MCF 10A (cell line): ENCODE measurements around the gene LRP1. TPM values are rescaled to one million over a fixed set of nuclear protein-coding genes. Genes with fewer than 3 reads are reported as not detected.

Experiments
- BruUV-seq: library from RNA; stranded (reverse); fragments of 400-500 nt; replicated peaks from 2 replicates; lab custom pipeline; 2021; lab: Mats Ljungman, UMichigan
- CTCF ChIA-PET: fragments of 300-600 bp; sonication (Branson Sonifier 250); formaldehyde crosslinking; extraction: SDS; loops from one replicate; lab custom pipeline; 2021; ENCODE audit warnings: antibody characterized with exemption, inconsistent platforms; lab: Yijun Ruan, JAX
- POLR2A ChIA-PET: fragments of 300-600, 350-650 bp; sonication (Branson Sonifier 250); formaldehyde crosslinking; extraction: SDS; loops from one replicate; lab custom pipeline; 2020; ENCODE audit warnings: antibody characterized with exemption, inconsistent platforms; lab: Yijun Ruan, JAX
- DNase-seq: peaks from one replicate; pipeline ENCODE4 v3.0.0-alpha.2; 2018; ENCODE audit not compliant: unreplicated experiment
- H3K27ac Mint-ChIP-seq: one replicate; pipeline ENCODE4 v1.8.0; 2022; ENCODE audit warnings: mild to moderate bottlenecking, low read depth, mixed read lengths; ENCODE audit not compliant: unreplicated experiment
- H3K27me3 Mint-ChIP-seq: one replicate; pipeline ENCODE4 v1.8.0; 2022; ENCODE audit warnings: mixed read lengths; ENCODE audit not compliant: insufficient read depth, unreplicated experiment
- H3K36me3 Mint-ChIP-seq: one replicate; pipeline ENCODE4 v1.8.0; 2022; ENCODE audit warnings: mild to moderate bottlenecking, moderate library complexity, mixed read lengths; ENCODE audit not compliant: insufficient read depth, unreplicated experiment
- H3K4me1 Mint-ChIP-seq: one replicate; pipeline ENCODE4 v1.8.0; 2022; ENCODE audit warnings: mixed read lengths; ENCODE audit not compliant: insufficient read depth, unreplicated experiment
- H3K4me3 Mint-ChIP-seq: one replicate; pipeline ENCODE4 v1.8.0; 2022; ENCODE audit warnings: mild to moderate bottlenecking, moderate library complexity, mixed read lengths; ENCODE audit not compliant: unreplicated experiment
- H3K9me3 Mint-ChIP-seq: one replicate; pipeline ENCODE4 v1.8.0; 2022; ENCODE audit warnings: mixed read lengths; ENCODE audit not compliant: unreplicated experiment
- intact Hi-C: fragments of 100-400 bp; cut with micrococcal nuclease; formaldehyde crosslinking; loops from 2 replicates; pipeline ENCODE4 v1.14.1; 2022
- total RNA-seq: library from RNA; stranded (reverse); gene quantifications from 2 replicates; pipeline ENCODE4 v1.2.3, GENCODE V29; 2022
- TF ChIP-seq, protein P1 (sequence below): fragments of 200-600 bp; IDR thresholded peaks from one replicate; pipeline ENCODE4 v1.8.0; 2022; ENCODE audit warnings: antibody characterized with exemption, mild to moderate bottlenecking; ENCODE audit not compliant: unreplicated experiment

Gene LRP1
- total RNA-seq, 1 experiment from 2014 or later, result 18.9 TPM

DNA sequence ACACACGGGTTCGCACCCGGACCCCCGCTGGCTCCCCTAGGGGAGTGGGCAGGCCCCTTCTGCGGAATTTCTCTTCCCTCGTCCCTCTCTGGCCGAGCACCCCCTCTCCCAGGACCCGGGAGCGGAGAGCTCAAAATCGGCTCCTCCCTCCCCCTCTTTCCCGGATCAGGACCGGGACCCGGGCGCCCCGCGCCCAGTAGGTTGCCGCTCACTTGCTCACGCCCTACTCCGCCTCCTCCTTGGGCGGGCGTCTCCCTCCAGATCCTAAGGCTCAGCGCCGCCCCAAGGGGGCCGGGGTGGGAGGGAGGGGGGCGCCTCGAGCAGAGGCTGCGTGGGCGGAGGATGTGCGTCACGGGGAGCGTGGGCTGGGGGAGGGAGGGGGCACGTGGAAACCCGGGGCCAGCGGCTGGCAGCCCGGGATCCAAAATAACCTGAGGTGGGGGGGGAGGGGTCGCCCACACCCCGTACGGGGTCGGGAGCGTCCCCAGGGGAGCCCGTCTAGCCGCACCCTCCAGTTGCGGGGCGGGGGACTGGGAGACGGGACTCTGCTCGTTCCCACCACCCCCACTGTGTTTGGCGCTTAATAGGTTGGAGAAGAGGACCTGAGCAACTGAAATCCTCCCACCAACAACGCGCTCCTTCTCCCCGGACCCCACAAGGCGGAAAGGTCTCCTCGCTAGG is 41.1 kb upstream of the LRP1 start:
- H3K36me3 Mint-ChIP-seq, result peaks cover 31% of the 10 kb centered on the region
- peak overlapping the region; percentile 90 for H3K4me3 Mint-ChIP-seq
- DNase-seq, result peak; percentile 94
- H3K27ac Mint-ChIP-seq, result peak overlapping the region; percentile 94
- H3K9me3 Mint-ChIP-seq, result no peaks in the 10 kb centered on the region
- BruUV-seq, result no TSS peak
- TF ChIP-seq, protein P1, sequence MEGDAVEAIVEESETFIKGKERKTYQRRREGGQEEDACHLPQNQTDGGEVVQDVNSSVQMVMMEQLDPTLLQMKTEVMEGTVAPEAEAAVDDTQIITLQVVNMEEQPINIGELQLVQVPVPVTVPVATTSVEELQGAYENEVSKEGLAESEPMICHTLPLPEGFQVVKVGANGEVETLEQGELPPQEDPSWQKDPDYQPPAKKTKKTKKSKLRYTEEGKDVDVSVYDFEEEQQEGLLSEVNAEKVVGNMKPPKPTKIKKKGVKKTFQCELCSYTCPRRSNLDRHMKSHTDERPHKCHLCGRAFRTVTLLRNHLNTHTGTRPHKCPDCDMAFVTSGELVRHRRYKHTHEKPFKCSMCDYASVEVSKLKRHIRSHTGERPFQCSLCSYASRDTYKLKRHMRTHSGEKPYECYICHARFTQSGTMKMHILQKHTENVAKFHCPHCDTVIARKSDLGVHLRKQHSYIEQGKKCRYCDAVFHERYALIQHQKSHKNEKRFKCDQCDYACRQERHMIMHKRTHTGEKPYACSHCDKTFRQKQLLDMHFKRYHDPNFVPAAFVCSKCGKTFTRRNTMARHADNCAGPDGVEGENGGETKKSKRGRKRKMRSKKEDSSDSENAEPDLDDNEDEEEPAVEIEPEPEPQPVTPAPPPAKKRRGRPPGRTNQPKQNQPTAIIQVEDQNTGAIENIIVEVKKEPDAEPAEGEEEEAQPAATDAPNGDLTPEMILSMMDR, result no peak
- H3K27me3 Mint-ChIP-seq, result no peaks in the 10 kb centered on the region
- ChIA-PET CTCF (interaction anchor here (1.2 to 1.6 kb wide), 3 partner anchors 17 to 24 kb away, joined by 5 to 8 read pairs (median 6); partner anchors contain the start of gene STAT6), POLR2A (interaction anchor here (0.6 to 16.5 kb wide), 26 partner anchors 8 to 1154 kb away, joined by 3 to 610 read pairs (median 4); partner anchors contain the start of genes DDIT3, LRP1, NACA and NEMP1)
- peaks cover 24% of the 10 kb centered on the region for H3K4me1 Mint-ChIP-seq
- intact Hi-C loops, result no loop called here

DNA sequence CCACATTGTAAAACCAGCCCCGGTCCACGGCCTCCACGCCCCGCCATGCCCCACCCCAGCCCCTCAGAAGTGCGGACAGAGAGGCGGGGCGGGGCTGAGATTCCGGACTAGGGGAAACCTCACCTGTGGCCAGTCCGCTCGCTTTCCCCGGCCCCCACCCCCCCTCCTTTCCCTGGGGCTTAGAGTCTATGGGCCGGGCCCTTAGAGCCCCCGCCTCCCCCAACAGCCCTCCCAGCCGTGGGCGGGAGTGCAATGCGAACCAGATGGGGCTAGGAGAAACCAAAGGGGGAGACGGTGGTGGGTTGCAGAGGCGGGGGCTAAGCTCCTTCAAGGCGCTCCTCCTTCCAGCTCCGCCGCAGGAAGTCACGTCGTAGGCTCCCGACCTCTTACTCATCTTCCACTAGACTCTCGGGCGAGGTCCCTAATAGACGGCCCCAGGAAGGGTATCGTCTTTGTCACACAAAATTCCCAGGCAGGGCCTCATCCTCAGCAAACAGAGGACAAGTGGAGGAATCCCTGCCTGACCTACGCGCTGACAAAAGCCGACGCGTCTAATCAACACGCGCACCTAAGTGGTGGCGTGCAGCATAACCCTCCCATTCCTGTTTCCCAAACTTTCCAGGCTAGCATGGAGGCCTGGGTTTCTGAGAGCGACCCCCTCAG is 40.5 kb upstream of the LRP1 start:
- H3K27ac Mint-ChIP-seq, result peak overlapping the region; percentile 94
- peak overlapping the region; percentile 90 for H3K4me3 Mint-ChIP-seq
- POLR2A ChIA-PET, result interaction anchor here (0.6 to 16.5 kb wide), 32 partner anchors 9 to 1155 kb away, joined by 3 to 610 read pairs (median 4); partner anchors contain the start of genes DDIT3, LRP1, NACA and NEMP1
- peaks cover 31% of the 10 kb centered on the region for H3K4me1 Mint-ChIP-seq
- intact Hi-C loops, result loop anchor here (1.0 kb wide), 1 partner anchor 23 kb away; the partner anchor contains the start of gene STAT6
- peaks cover 38% of the 10 kb centered on the region for H3K36me3 Mint-ChIP-seq
- no peaks in the 10 kb centered on the region for H3K9me3 Mint-ChIP-seq
- H3K27me3 Mint-ChIP-seq, result no peaks in the 10 kb centered on the region
- CTCF ChIA-PET, result interaction anchor here (0.8 to 1.6 kb wide), 2 partner anchors 18 to 37 kb away, joined by 4 to 8 read pairs; no protein-coding TSS in a partner anchor
- TF ChIP-seq, protein P1, result no peak
- peak; percentile 97 for DNase-seq
- TSS peak; percentile 89 for BruUV-seq

DNA sequence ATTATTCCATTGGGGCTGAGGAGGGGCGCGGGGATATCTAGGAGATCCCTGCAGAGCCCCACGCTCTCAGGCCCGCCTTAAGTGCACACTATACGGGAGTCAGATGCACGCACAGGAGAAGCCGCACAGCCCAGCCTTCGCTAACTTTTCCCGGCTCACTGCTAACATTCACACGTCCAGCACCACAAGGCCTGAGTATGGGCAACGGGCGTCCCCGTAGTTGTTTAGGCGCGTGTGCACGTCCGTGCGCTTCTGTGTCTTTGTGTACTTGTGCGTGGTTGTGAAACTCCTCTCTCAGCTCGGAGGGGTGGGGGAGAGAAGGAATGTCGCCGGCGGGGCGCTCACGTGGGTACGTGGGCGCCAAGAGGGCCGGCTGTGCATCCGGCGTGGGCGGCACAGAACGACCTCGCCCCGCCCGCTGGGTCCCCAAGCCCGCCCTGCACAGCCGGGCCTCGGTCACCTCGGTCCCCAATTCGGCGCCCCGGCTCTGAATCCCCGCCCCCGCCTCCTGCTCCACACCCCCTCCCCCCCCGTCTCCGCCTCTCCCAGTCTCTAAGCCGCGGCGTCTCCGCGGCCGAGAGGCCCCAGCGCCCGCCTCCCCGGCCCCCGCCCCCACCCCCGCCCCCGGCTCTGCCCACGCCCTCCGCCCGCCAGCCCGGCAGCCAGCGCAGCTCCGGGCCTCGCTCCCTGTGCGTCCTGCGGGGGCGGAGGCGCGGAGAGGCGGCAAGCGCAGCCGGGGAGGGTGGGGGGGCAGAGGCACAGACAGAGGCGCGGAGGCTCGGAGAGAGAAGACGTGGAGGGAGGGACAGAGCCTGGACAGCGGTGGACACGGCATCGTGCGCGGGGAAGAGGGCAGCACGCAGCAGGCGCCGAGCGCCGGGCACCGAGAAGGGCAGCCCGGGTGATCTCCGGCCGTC is 39.7 kb upstream of the LRP1 start, which contains the start of gene NAB2:
NAB2 (plus strand) TSS at position 761 of the 917 bp plus-strand sequence. CDS start 158 bp downstream, outside the sequence.
- peaks cover 45% of the 10 kb centered on the region for H3K36me3 Mint-ChIP-seq
- H3K27ac Mint-ChIP-seq, result peak within 1 kb of the TSS; percentile 94
- DNase-seq, result peak; percentile 96
- TF ChIP-seq, protein P1, result no peak
- no peaks in the 10 kb centered on the region for H3K9me3 Mint-ChIP-seq
- peak within 1 kb of the TSS; percentile 90 for H3K4me3 Mint-ChIP-seq
- ChIA-PET POLR2A (interaction anchor here (0.7 to 16.5 kb wide), 27 partner anchors 10 to 972 kb away, joined by 3 to 610 read pairs (median 5); partner anchors contain the start of genes DDIT3, LRP1, NACA and NEMP1), CTCF (interaction anchor here (0.6 to 13.9 kb wide), 4 partner anchors 19 to 56 kb away, joined by 4 to 147 read pairs (median 8); partner anchors contain the start of gene STAT6)
- intact Hi-C loops, result loop anchor here (1.0 kb wide), 1 partner anchor 23 kb away; the partner anchor contains the start of gene STAT6
- no peaks in the 10 kb centered on the region for H3K27me3 Mint-ChIP-seq
- H3K4me1 Mint-ChIP-seq, result peaks cover 35% of the 10 kb centered on the region
- no TSS peak for BruUV-seq
